Epithelial cell of esophagus (primary cell): Measurements from ENCODE around the gene ADAMTS14.
"Not testable (repeated sequence)": the region's sequence is repeated elsewhere in the genome, so short reads cannot be mapped to it uniquely, and the experiment has no call there.

Experiments used
- DNase-seq: peaks from one replicate; pipeline ENCODE4 v3.0.0; 2010; ENCODE audit warnings: low read depth
- H3K4me3 ChIP-seq: 2 replicates; pipeline ENCODE4 v1.5.1; 2011; ENCODE audit warnings: mild to moderate bottlenecking, low read length, control low read depth
- CTCF ChIP-seq: IDR thresholded peaks from 2 replicates; pipeline ENCODE4 v1.5.1; 2011; ENCODE audit warnings: low read depth, mild to moderate bottlenecking, low read length, control low read depth, inconsistent platforms; ENCODE audit not compliant: insufficient read depth; ENCODE audit errors: missing control alignments

Gene ADAMTS14

DNA sequence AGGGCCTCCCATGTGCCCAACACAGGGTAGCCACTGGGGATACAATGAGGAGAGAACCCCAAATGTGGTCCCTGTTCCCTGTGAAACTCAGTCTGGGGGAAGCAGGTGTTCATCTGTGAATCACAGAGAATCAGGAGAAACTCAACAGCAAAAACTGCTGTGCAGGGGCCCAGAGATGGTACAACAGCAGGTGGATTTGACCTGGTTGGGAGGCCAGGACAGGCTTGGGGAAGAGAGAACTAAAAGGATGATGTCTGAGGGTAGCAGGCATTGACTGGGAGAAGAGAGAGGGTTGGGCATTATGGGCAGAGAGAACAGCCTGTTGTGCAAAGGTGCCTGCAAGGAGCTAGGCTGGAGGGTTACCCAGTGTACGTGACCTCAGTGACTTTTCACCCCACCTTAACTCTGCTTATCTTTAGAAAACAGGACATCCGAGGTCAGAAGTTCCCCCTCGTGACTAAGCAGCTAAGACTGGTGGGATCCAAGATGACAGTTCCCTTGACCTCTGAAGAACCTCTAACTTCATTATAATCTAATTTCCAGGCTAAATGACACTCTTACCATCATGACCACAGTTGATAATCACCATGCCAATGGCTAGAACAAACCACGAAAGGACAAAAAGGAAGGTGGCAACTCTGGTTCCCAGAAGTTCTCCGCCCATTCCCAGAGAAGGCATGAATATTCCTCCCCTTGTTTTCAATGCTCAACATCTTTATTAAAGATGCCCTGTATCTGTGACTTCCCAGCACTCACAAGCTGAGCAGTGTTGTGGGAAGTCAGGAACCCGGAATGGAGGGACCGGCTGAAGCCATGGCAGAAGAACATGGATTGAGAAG lies 5.1 kb upstream of the ADAMTS14 start:
- H3K4me3 ChIP-seq, result no peak overlapping the region
- no peak for DNase-seq

GRCh38 chr10:70667818-70668217 lies 4.5 kb upstream of the ADAMTS14 start:
- not testable (repeated sequence) for DNase-seq, H3K4me3 ChIP-seq

More for the DNA sequence above, 5.1 kb upstream of the ADAMTS14 start:
- no peak for TF ChIP-seq CTCF

DNA sequence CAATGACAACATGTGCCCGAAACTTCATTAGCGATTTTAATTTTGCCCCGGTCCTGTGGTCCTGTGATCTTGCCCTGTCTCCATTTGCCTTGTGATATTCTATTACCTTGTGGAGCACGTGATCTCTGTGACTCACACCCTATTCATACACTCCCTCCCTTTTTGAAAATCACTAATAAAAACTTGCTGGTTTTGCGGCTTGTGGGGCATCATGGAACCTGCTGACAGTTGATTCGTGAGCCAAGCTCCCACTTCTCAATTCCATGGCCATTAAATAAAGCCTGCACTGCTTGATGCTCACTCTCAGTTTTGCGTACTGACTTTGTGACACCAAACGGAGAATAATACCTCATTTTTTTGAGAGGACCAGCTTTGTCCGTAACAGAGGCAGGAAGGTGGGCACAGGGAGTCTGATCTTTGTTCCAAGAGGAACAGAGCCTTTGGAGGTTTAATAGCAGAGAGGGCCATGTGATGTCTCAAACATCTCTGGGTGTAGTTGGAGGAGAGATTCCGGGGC lies 3.8 kb upstream of the ADAMTS14 start:
- no peak for DNase-seq
- no peak for TF ChIP-seq CTCF

GRCh38 chr10:70669015-70669414 lies 3.3 kb upstream of the ADAMTS14 start:
- no peak overlapping the region for H3K4me3 ChIP-seq
- no peak for DNase-seq
- TF ChIP-seq CTCF, result no peak

More for the DNA sequence above, 3.8 kb upstream of the ADAMTS14 start:
- H3K4me3 ChIP-seq, result no peak overlapping the region

DNA sequence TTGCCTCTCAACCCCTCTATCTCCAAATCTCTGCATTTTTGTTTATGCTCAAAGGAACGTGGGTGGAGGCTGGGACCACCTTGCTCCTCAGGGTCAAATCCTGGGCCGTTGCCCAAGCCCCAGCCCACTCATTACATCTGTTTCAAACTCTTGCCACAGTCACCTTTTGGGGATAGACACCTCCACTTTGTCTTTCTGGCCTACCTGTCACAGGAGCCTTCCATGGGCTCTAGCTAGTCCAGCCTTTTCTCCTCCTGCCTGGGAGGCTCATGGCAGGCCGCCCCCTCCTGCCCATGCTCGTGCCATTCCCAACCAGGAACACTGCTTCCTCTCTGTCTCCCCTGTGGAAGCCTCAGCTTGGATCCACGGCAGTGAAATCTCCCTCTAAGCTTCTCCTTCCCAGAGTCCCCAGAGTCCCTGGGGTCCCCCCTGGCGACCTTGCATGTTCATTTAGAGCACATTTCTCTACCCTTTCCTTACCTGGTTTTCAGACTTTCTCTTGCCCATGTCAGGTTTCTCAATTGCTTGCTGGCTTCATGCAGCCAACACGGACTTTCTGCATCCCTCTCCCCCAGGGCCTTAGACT lies 2.5 kb upstream of the ADAMTS14 start:
- TF ChIP-seq CTCF, result no peak
- no peak overlapping the region for H3K4me3 ChIP-seq
- no peak for DNase-seq

- H3K4me3 ChIP-seq, result no peak overlapping the region
These were observed 614 bp upstream of the ADAMTS14 start for GRCh38 chr10:70671619-70672164.

More at GRCh38 chr10:70671619-70672164, 614 bp upstream of the ADAMTS14 start:
- no peak for TF ChIP-seq CTCF
- no peak for DNase-seq
